ENCODE data around the gene ANKRD28.

GRCh38 chr3:15823092-15823491 lies 25.3 kb upstream of the ANKRD28 start:
- TF ChIP-seq POLR2AphosphoS5 (IDR thresholded peaks at IDR 0.05; ENCODE audit: low read depth, low read length) (no peak), POLR2A (IDR thresholded peaks at IDR 0.05; ENCODE audit: low read depth, low read length) (no peak), TAF1 (IDR thresholded peaks at IDR 0.05; ENCODE audit: borderline replicate concordance, low read depth, low read length) (no peak)
